Adipose tissue (tissue), 3 donors: Measurements from ENCODE around the gene NR2F1-AS1. TPM values are rescaled to one million over a fixed set of nuclear protein-coding genes. Genes with fewer than 3 reads are reported as not detected.
"Not testable (repeated sequence)": the region's sequence is repeated elsewhere in the genome, so short reads cannot be mapped to it uniquely, and the experiment has no call there.

Experiments used
- H3K27ac ChIP-seq: one replicate; pipeline ENCODE4 v1.5.1; 2013; ENCODE audit warnings: low read depth, low read length
- WGBS, 3 donors: extraction: QIAGEN DNeasy Blood & Tissue Kit; methylation state at CpG; one replicate each; pipeline ENCODE4 v1.1.7; 2013; 5-methylcytosine and 5-hydroxymethylcytosine counted together
- polyA plus RNA-seq, 3 donors: library from polyadenylated mRNA; stranded (reverse); fragments of 200-250 nt; gene quantifications; one replicate each; pipeline ENCODE4 v1.2.3, GENCODE V29; 2013
- donor health status: healthy with polysubstance abuse.
- donor health status: Bipolar disorder and iron deficiency.
- donor health status: healthy.

NR2F1-AS1 gene
- polyA plus RNA-seq, 3 donors = 1.5 to 44.1 (median 10.8) TPM

GRCh38 chr5:93497096-93497495, 83.9 kb downstream of the NR2F1-AS1 start:
- 54 to 82% (median 75%) methylated on average over 4 of the region's 4 CpGs for WGBS, 3 donors
- no peak overlapping the region for H3K27ac ChIP-seq

- H3K27ac ChIP-seq = no peak overlapping the region
These were observed 101.0 kb downstream of the NR2F1-AS1 start for GRCh38 chr5:93479982-93480509.

GRCh38 chr5:93477816-93478215, 103.2 kb downstream of the NR2F1-AS1 start:
- no peak overlapping the region for H3K27ac ChIP-seq

- H3K27ac ChIP-seq = no peak overlapping the region
- 38 to 63% (median 63%) methylated on average over 2 of the region's 2 CpGs for WGBS, 3 donors
These were observed 104.7 kb downstream of the NR2F1-AS1 start for GRCh38 chr5:93476251-93476742.

GRCh38 chr5:93462916-93463315, 118.1 kb downstream of the NR2F1-AS1 start:
- H3K27ac ChIP-seq = no peak overlapping the region

GRCh38 chr5:93461756-93462155, 119.3 kb downstream of the NR2F1-AS1 start:
- 77 to 88% (median 84%) methylated on average over 1 of the region's 1 CpG for WGBS, 3 donors
- H3K27ac ChIP-seq = no peak overlapping the region

More at GRCh38 chr5:93462916-93463315, 118.1 kb downstream of the NR2F1-AS1 start:
- 96 to 100% (median 98%) methylated on average over 1 of the region's 1 CpG for WGBS, 3 donors

GRCh38 chr5:93460286-93460685, 120.7 kb downstream of the NR2F1-AS1 start:
- no peak overlapping the region for H3K27ac ChIP-seq
- WGBS, 3 donors = 93 to 95% (median 93%) methylated on average over 2 of the region's 2 CpGs

- H3K27ac ChIP-seq = not testable (repeated sequence)
- 71 to 74% (median 71%) methylated on average over 8 of the region's 8 CpGs for WGBS, 3 donors
These were observed 124.2 kb downstream of the NR2F1-AS1 start for GRCh38 chr5:93456796-93457195.

GRCh38 chr5:93454896-93455295, 126.1 kb downstream of the NR2F1-AS1 start:
- no peak overlapping the region for H3K27ac ChIP-seq
- 91 to 98% (median 93%) methylated on average over 1 of the region's 1 CpG for WGBS, 3 donors

- no peak overlapping the region for H3K27ac ChIP-seq
These were observed 128.8 kb downstream of the NR2F1-AS1 start for GRCh38 chr5:93452255-93452654.

GRCh38 chr5:93438124-93438523, 142.9 kb downstream of the NR2F1-AS1 start:
- WGBS, 3 donors = 67 to 72% (median 70%) methylated on average over 2 of the region's 2 CpGs
- no peak overlapping the region for H3K27ac ChIP-seq

GRCh38 chr5:93436083-93436482, 144.9 kb downstream of the NR2F1-AS1 start:
- H3K27ac ChIP-seq = no peak overlapping the region

- no peak overlapping the region for H3K27ac ChIP-seq
- WGBS, 3 donors = 86 to 100% (median 89%) methylated on average over 1 of the region's 1 CpG
These were observed 147.6 kb downstream of the NR2F1-AS1 start for GRCh38 chr5:93433422-93433821.

GRCh38 chr5:93431250-93431649, 149.8 kb downstream of the NR2F1-AS1 start:
- WGBS, 3 donors = 18 to 56% (median 36%) methylated on average over 1 of the region's 1 CpG
- H3K27ac ChIP-seq = no peak overlapping the region

- WGBS, 3 donors = 57 to 81% (median 79%) methylated on average over 2 of the region's 2 CpGs
- no peak overlapping the region for H3K27ac ChIP-seq
These were observed 150.3 kb downstream of the NR2F1-AS1 start for GRCh38 chr5:93430673-93431199.

- no peak overlapping the region for H3K27ac ChIP-seq
- WGBS, 3 donors = 44 to 64% (median 61%) methylated on average over 8 of the region's 8 CpGs
These were observed 150.9 kb downstream of the NR2F1-AS1 start for GRCh38 chr5:93430118-93430517.

GRCh38 chr5:93428868-93429267, 152.2 kb downstream of the NR2F1-AS1 start:
- 70 to 86% (median 84%) methylated on average over 1 of the region's 1 CpG for WGBS, 3 donors
- no peak overlapping the region for H3K27ac ChIP-seq

- no peak overlapping the region for H3K27ac ChIP-seq
- WGBS, 3 donors = 60 to 80% (median 74%) methylated on average over 1 of the region's 1 CpG
These were observed 153.7 kb downstream of the NR2F1-AS1 start for GRCh38 chr5:93427316-93427715.

GRCh38 chr5:93425096-93425495, 155.9 kb downstream of the NR2F1-AS1 start:
- no peak overlapping the region for H3K27ac ChIP-seq

GRCh38 chr5:93423300-93423699, 157.7 kb downstream of the NR2F1-AS1 start:
- WGBS, 3 donors = 46 to 82% (median 81%) methylated on average over 3 of the region's 3 CpGs
- H3K27ac ChIP-seq = no peak overlapping the region

More at GRCh38 chr5:93425096-93425495, 155.9 kb downstream of the NR2F1-AS1 start:
- 45 to 69% (median 57%) methylated on average over 6 of the region's 6 CpGs for WGBS, 3 donors
